Gastroesophageal sphincter (tissue), 3 donors: ENCODE results near the gene NRXN3.

Experiments used
- EP300 ChIP-seq: sonication (generic); formaldehyde crosslinking; IDR thresholded peaks from one replicate; pipeline ENCODE4 v1.6.1; 2017; ENCODE audit warnings: antibody characterized with exemption, mild to moderate bottlenecking
- POLR2A ChIP-seq, 2 donors: fragments of 450-650 bp; IDR thresholded peaks; one replicate each; pipeline ENCODE4 v1.6.1; 2017; ENCODE audit warnings: antibody characterized with exemption in 2 of 2, mild to moderate bottlenecking in 2 of 2, moderate library complexity in 1 of 2
- TF ChIP-seq, protein P1 (sequence below), 4 experiments: fragments of 200-600 bp in 2 of 4; fragments of 450-650 bp in 2 of 4; sonication (generic) in 1 of 4; IDR thresholded peaks; one replicate each; pipeline ENCODE4 v1.5.1; 2017 to 2019; ENCODE audit warnings: antibody characterized with exemption in 4 of 4, mild to moderate bottlenecking in 2 of 4, moderate library complexity in 2 of 4

GRCh38 chr14:78414172-78414571 is 244.0 kb downstream of the NRXN3 start:
- TF ChIP-seq, protein P1, sequence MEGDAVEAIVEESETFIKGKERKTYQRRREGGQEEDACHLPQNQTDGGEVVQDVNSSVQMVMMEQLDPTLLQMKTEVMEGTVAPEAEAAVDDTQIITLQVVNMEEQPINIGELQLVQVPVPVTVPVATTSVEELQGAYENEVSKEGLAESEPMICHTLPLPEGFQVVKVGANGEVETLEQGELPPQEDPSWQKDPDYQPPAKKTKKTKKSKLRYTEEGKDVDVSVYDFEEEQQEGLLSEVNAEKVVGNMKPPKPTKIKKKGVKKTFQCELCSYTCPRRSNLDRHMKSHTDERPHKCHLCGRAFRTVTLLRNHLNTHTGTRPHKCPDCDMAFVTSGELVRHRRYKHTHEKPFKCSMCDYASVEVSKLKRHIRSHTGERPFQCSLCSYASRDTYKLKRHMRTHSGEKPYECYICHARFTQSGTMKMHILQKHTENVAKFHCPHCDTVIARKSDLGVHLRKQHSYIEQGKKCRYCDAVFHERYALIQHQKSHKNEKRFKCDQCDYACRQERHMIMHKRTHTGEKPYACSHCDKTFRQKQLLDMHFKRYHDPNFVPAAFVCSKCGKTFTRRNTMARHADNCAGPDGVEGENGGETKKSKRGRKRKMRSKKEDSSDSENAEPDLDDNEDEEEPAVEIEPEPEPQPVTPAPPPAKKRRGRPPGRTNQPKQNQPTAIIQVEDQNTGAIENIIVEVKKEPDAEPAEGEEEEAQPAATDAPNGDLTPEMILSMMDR (IDR thresholded peaks at IDR 0.05), result no peak
- TF ChIP-seq EP300 (no peak), POLR2A (IDR thresholded peaks at IDR 0.05) (no peak)
